Measurements from ENCODE around the gene CIAO2A. TPM values are rescaled to one million over a fixed set of nuclear protein-coding genes. Genes with fewer than 3 reads are reported as not detected.

CIAO2A gene
- total and polyA plus RNA-seq, 8 donors, result 51.4 to 73.0 (median 59.2) TPM

GRCh38 chr15:64035525-64035924 lies 58.1 kb downstream of the CIAO2A start:
- intact Hi-C loops (cut with DNase I), result no loop called here
- no peak for ATAC-seq
- no peak for TF ChIP-seq CTCF (IDR thresholded peaks at IDR 0.05)
- peaks cover 0 to 29% of the 10 kb centered on the region in 2 donors for H3K36me3 ChIP-seq
- no peaks in the 10 kb centered on the region for H3K4me1 ChIP-seq
- H3K4me3 ChIP-seq, result no peak overlapping the region
- H3K27me3 ChIP-seq, result no peaks in the 10 kb centered on the region
- DNase-seq, result no peak
- no peak overlapping the region for H3K27ac ChIP-seq
- no peaks in the 10 kb centered on the region for H3K9me3 ChIP-seq

GRCh38 chr15:64034519-64034918 lies 59.1 kb downstream of the CIAO2A start:
- no peak overlapping the region for H3K27ac ChIP-seq
- no peak for TF ChIP-seq CTCF (IDR thresholded peaks at IDR 0.05)
- intact Hi-C loops (cut with DNase I), result no loop called here
- no peaks in the 10 kb centered on the region for H3K27me3 ChIP-seq
- H3K9me3 ChIP-seq, result no peaks in the 10 kb centered on the region
- DNase-seq, result no peak
- H3K4me1 ChIP-seq, result no peaks in the 10 kb centered on the region
- H3K36me3 ChIP-seq, result peaks cover 0 to 29% of the 10 kb centered on the region in 2 donors
- ATAC-seq, result no peak
- no peak overlapping the region for H3K4me3 ChIP-seq

GRCh38 chr15:64032329-64032728 lies 61.3 kb downstream of the CIAO2A start:
- no peak overlapping the region for H3K4me3 ChIP-seq
- intact Hi-C loops (cut with DNase I), result no loop called here
- TF ChIP-seq CTCF (IDR thresholded peaks at IDR 0.05), result no peak
- H3K9me3 ChIP-seq, result no peaks in the 10 kb centered on the region
- DNase-seq, result no peak
- no peaks in the 10 kb centered on the region for H3K27me3 ChIP-seq
- H3K27ac ChIP-seq, result no peak overlapping the region
- H3K4me1 ChIP-seq, result peaks cover 6% of the 10 kb centered on the region in 2 donors
- ATAC-seq, result no peak
- peaks cover 0 to 9% of the 10 kb centered on the region in 2 donors for H3K36me3 ChIP-seq

DNA sequence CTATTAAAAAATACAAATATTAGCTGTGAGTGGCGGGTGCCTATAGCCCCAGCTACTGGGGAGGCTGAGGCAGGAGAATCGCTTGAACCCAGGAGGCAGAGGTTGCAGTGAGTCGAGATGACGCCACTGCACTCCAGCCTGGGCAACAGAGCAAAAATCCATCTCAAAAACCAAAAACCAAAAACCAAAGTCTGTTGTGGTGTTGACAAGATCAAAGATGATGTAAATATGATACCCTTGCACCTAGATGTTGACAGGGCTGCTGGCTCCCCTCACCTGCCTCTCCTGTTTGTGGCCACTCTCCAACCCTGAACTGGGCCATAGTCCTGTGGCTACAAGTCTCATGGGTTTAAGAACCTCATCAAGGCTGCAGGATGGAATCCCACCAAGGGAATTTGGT lies 63.5 kb downstream of the CIAO2A start:
- no peak for ATAC-seq
- DNase-seq, result no peak
- H3K27ac ChIP-seq, result no peak overlapping the region
- intact Hi-C loops (cut with DNase I), result no loop called here
- peaks cover 6 to 13% of the 10 kb centered on the region in 2 donors for H3K4me1 ChIP-seq
- H3K4me3 ChIP-seq, result no peak overlapping the region
- TF ChIP-seq CTCF (IDR thresholded peaks at IDR 0.05), result no peak
- no peaks in the 10 kb centered on the region for H3K9me3 ChIP-seq
- H3K36me3 ChIP-seq, result peaks cover 0 to 5% of the 10 kb centered on the region in 2 donors
- H3K27me3 ChIP-seq, result no peaks in the 10 kb centered on the region

GRCh38 chr15:64029633-64030032 lies 64.0 kb downstream of the CIAO2A start:
- TF ChIP-seq CTCF (IDR thresholded peaks at IDR 0.05), result no peak
- peaks cover 6 to 18% of the 10 kb centered on the region in 2 donors for H3K4me1 ChIP-seq
- peaks cover 0 to 5% of the 10 kb centered on the region in 2 donors for H3K36me3 ChIP-seq
- DNase-seq, result no peak
- no peaks in the 10 kb centered on the region for H3K9me3 ChIP-seq
- intact Hi-C loops (cut with DNase I), result no loop called here
- ATAC-seq, result no peak
- no peak overlapping the region for H3K27ac ChIP-seq
- H3K27me3 ChIP-seq, result no peaks in the 10 kb centered on the region
- H3K4me3 ChIP-seq, result no peak overlapping the region
